Esophagus squamous epithelium (tissue), 5 donors: ENCODE data around the gene BNC2. TPM values are rescaled to one million over a fixed set of nuclear protein-coding genes. Genes with fewer than 3 reads are reported as not detected.

Source experiments
- DNase-seq: peaks from one replicate; lab custom pipeline; 2025; lab: John Stamatoyannopoulos, UW
- H3K27ac ChIP-seq, 4 donors: fragments of 200-600 bp; sonication (generic); one replicate each; pipeline ENCODE4 v1.5.1; 2016 to 2019; ENCODE audit warnings: mild to moderate bottlenecking in 1 of 4
- H3K27me3 ChIP-seq, 4 donors: fragments of 200-600 bp; sonication (generic); 1 replicate in 3 of 4; 2 replicates in 1 of 4; pipeline versions ENCODE4 v1.5.1 to v1.6.0; 2017 to 2021; ENCODE audit warnings: antibody characterized with exemption in 1 of 4
- H3K36me3 ChIP-seq, 3 donors: fragments of 200-600 bp; sonication (generic); one replicate each; pipeline ENCODE4 v1.5.1; 2016 to 2019
- H3K4me1 ChIP-seq, 3 donors: fragments of 200-600 bp; sonication (generic); one replicate each; pipeline ENCODE4 v1.5.1; 2017 to 2019
- H3K4me3 ChIP-seq, 4 donors: fragments of 200-600 bp; sonication (generic); 1 replicate in 3 of 4; 2 replicates in 1 of 4; pipeline ENCODE4 v1.5.1; 2016 to 2019; ENCODE audit warnings: mild to moderate bottlenecking in 2 of 4, moderate library complexity in 1 of 4
- H3K9me3 ChIP-seq, 3 donors: fragments of 200-600 bp; sonication (generic); one replicate each; pipeline ENCODE4 v1.5.1; 2016 to 2019
- CTCF ChIP-seq, 6 experiments: fragments of 450-650 bp in 4 of 6; fragments of 200-600 bp in 2 of 6; sonication (generic) in 2 of 6; IDR thresholded peaks; one replicate each; pipeline ENCODE4 v1.5.1; 2016 to 2019; ENCODE audit warnings: antibody characterized with exemption in 6 of 6, mild to moderate bottlenecking in 4 of 6, moderate library complexity in 4 of 6
- POLR2A ChIP-seq, 4 donors: fragments of 450-650 bp; IDR thresholded peaks; one replicate each; pipeline ENCODE4 v1.6.1; 2017; ENCODE audit warnings: antibody characterized with exemption in 4 of 4, mild to moderate bottlenecking in 4 of 4, moderate library complexity in 3 of 4
- WGBS, 2 donors: methylation state at CpG; one replicate each; pipeline ENCODE4 v1.1.5; 2018; 5-methylcytosine and 5-hydroxymethylcytosine counted together
- intact Hi-C: fragments of 100-400 bp; cut with DNase I; formaldehyde crosslinking; loops from one replicate; pipeline ENCODE4 v1.15.0; 2022
- total RNA-seq, 4 donors: library from RNA; depleted of rRNA; stranded (reverse); fragments of >200 nt; gene quantifications; one replicate each; pipeline ENCODE4 v1.1.0, GENCODE V29; 2016
- donor health status: DM: yes; HTN: yes; CAD: no.

BNC2 gene
- total RNA-seq, 4 donors from 2014 or later, result 3.6 to 41.8 (median 8.5) TPM

DNA sequence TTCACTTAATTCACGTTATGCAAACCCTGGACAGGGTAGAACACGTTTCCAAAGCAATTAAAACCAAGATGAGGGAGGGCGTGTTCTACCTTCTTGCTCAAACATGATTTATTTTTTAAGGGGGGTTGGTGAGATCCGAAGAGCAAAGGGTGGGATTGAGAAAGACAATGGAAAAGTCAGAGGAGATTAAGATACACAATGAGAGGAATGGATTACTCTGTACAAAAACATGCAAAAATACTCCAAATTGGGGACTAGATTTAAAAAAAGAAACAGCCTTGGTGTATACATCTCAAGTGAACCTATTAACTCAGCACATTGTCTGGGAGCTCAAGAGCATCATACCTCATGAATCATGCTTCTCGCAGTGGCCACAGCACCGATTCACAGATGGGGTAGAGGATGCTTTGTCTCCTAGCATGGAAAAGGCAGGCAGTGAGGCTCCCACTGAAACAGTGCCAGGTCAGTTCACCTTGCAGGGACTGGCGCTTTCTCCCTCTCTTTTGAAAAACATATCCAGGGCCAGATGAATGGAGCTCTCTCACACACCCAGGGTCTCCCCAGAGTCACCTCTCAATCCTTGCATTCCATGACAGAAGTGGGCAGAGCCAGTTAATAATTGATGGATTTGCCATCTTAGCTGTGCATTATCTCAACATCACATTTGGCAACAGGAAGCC lies 459.7 kb downstream of the BNC2 start:
- Histone ChIP-seq H3K27me3 (no peaks in the 10 kb centered on the region), H3K36me3 (no peaks in the 10 kb centered on the region), H3K27ac (no peak overlapping the region), H3K4me1 (peaks cover 0 to 7% (median 0%) of the 10 kb centered on the region in 3 donors), H3K4me3 (no peak overlapping the region), H3K9me3 (no peaks in the 10 kb centered on the region)
- no peak for TF ChIP-seq POLR2A (IDR thresholded peaks at IDR 0.05)
- no peak for TF ChIP-seq CTCF (IDR thresholded peaks at IDR 0.05)
- DNase-seq, result no peak
- intact Hi-C loops, result no loop called here
- WGBS, 2 donors, result 19 to 53% methylated on average over 7 of the region's 7 CpGs

DNA sequence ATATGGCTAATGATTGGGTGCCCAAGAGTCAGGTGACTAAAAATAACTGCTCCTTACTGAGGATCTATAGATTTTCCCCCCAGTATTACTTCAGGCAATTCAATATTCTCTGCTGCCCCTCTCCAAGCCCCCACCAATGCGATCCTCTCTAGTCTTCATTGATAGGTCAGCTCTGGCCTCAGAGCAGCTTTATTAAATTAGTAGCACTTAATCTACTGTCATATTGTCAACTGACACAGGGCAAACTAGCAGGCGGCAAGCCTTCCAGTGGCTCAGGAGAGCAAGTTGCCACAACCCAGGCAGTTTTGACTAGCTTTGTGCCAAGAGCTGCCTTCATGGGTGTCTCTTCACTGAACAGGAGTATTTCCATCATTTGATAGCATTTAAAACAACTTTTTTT lies 462.9 kb downstream of the BNC2 start:
- peaks cover 0 to 7% (median 0%) of the 10 kb centered on the region in 3 donors for H3K4me1 ChIP-seq
- no peak overlapping the region for H3K27ac ChIP-seq
- no peaks in the 10 kb centered on the region for H3K27me3 ChIP-seq
- no peak for DNase-seq
- H3K36me3 ChIP-seq, result no peaks in the 10 kb centered on the region
- intact Hi-C loops, result no loop called here
- H3K9me3 ChIP-seq, result no peaks in the 10 kb centered on the region
- TF ChIP-seq POLR2A (IDR thresholded peaks at IDR 0.05) (no peak), CTCF (IDR thresholded peaks at IDR 0.05) (no peak)
- WGBS, 2 donors, result 83 to 97% methylated on average over 2 of the region's 2 CpGs
- H3K4me3 ChIP-seq, result no peak overlapping the region

GRCh38 chr9:16406526-16407225 lies 463.8 kb downstream of the BNC2 start:
- TF ChIP-seq CTCF (IDR thresholded peaks at IDR 0.05) (no peak), POLR2A (IDR thresholded peaks at IDR 0.05) (no peak)
- intact Hi-C loops, result no loop called here
- Histone ChIP-seq H3K36me3 (no peaks in the 10 kb centered on the region), H3K4me1 (peaks cover 0 to 7% (median 0%) of the 10 kb centered on the region in 3 donors), H3K4me3 (no peak overlapping the region), H3K27me3 (no peaks in the 10 kb centered on the region), H3K9me3 (no peaks in the 10 kb centered on the region), H3K27ac (no peak overlapping the region)
- 85 to 86% methylated on average over 10 to 12 of the region's 12 CpGs for WGBS, 2 donors
- DNase-seq, result no peak

GRCh38 chr9:16405421-16405820 lies 465.0 kb downstream of the BNC2 start:
- Histone ChIP-seq H3K4me3 (no peak overlapping the region), H3K4me1 (peaks cover 0 to 3% (median 0%) of the 10 kb centered on the region in 3 donors), H3K36me3 (no peaks in the 10 kb centered on the region), H3K9me3 (no peaks in the 10 kb centered on the region), H3K27me3 (no peaks in the 10 kb centered on the region), H3K27ac (no peak overlapping the region)
- DNase-seq, result no peak
- 53 to 68% methylated on average over 3 of the region's 3 CpGs for WGBS, 2 donors
- intact Hi-C loops, result no loop called here
- TF ChIP-seq POLR2A (IDR thresholded peaks at IDR 0.05) (no peak), CTCF (IDR thresholded peaks at IDR 0.05) (no peak)

GRCh38 chr9:16401701-16402100 lies 468.8 kb downstream of the BNC2 start:
- WGBS, 2 donors, result 56 to 77% methylated on average over 6 of the region's 6 CpGs
- DNase-seq, result no peak
- Histone ChIP-seq H3K9me3 (no peaks in the 10 kb centered on the region), H3K27ac (no peak overlapping the region), H3K4me1 (no peaks in the 10 kb centered on the region), H3K27me3 (no peaks in the 10 kb centered on the region), H3K36me3 (no peaks in the 10 kb centered on the region), H3K4me3 (no peak overlapping the region)
- intact Hi-C loops, result no loop called here
- TF ChIP-seq CTCF (IDR thresholded peaks at IDR 0.05), result no peak
